Adrenal gland (tissue), 5 donors: ENCODE results near the gene CTBP2.

Experiments used
- POLR2A ChIP-seq, 2 donors: fragments of 450-650 bp; IDR thresholded peaks; one replicate each; pipeline ENCODE4 v1.6.1; 2017; ENCODE audit warnings: antibody characterized with exemption in 2 of 2, mild to moderate bottlenecking in 2 of 2, moderate library complexity in 1 of 2
- TF ChIP-seq, protein P1 (sequence below), 6 experiments: fragments of 450-650 bp in 4 of 6; fragments of 200-600 bp in 2 of 6; sonication (generic) in 1 of 6; IDR thresholded peaks; 1 replicate in 5 of 6; 2 replicates in 1 of 6; pipeline versions ENCODE4 v1.5.1 to v1.8.0; 2016 to 2021; ENCODE audit warnings: antibody characterized with exemption in 6 of 6, mild to moderate bottlenecking in 2 of 6, moderate library complexity in 1 of 6
- donor health status: DM: no; HTN: no; CAD: no.

DNA sequence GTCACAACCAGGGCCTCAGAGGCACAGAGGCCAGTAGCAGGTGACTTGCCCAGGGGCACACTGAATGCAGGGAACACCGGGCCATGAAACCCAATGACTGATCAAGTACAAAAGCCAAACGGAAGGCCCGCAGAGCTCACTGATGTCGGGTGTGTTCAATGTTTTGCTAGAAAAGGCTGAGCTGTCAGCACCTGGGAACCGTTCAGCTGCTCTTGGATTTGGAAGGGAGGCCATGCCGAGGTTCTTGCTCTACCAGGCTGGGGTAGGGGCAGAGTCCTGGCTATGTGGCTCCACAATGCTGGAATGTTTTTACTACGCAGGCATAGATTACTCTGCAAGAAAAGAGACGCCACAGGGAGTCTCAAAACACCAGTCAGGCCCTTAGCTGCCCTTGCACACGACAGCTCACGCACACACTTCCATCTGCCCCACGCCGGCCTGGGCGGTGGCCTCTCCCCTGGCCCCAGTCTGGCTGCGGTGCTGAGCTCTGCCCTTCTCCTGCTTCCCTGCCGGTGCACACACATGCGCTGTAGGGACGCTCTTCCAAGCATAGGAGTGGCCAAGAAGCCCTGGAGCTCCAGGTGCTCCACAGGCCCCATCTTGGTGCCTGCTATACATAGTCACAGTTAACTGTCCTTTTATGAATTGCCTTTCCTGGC, 138.5 kb downstream of the CTBP2 start:
- TF ChIP-seq, protein P1, sequence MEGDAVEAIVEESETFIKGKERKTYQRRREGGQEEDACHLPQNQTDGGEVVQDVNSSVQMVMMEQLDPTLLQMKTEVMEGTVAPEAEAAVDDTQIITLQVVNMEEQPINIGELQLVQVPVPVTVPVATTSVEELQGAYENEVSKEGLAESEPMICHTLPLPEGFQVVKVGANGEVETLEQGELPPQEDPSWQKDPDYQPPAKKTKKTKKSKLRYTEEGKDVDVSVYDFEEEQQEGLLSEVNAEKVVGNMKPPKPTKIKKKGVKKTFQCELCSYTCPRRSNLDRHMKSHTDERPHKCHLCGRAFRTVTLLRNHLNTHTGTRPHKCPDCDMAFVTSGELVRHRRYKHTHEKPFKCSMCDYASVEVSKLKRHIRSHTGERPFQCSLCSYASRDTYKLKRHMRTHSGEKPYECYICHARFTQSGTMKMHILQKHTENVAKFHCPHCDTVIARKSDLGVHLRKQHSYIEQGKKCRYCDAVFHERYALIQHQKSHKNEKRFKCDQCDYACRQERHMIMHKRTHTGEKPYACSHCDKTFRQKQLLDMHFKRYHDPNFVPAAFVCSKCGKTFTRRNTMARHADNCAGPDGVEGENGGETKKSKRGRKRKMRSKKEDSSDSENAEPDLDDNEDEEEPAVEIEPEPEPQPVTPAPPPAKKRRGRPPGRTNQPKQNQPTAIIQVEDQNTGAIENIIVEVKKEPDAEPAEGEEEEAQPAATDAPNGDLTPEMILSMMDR (IDR thresholded peaks at IDR 0.05): no peak
- TF ChIP-seq POLR2A (IDR thresholded peaks at IDR 0.05): no peak
